HG03095 (cell line): ENCODE data around the gene PC.

Experiments
- ATAC-seq: cut with Tn5 transposase; IDR thresholded peaks from one replicate; pipeline ENCODE4 v1.9.1; 2021; ENCODE audit warnings: moderate library complexity; ENCODE audit not compliant: unreplicated experiment

The PC gene

GRCh38 chr11:66957971-66958231, 282 bp downstream of the PC start:
- peak; percentile 10 for ATAC-seq

- ATAC-seq: no peak
Measured at GRCh38 chr11:66956689-66957290, 1.4 kb downstream of the PC start.

- no peak for ATAC-seq
Measured at GRCh38 chr11:66953081-66953833, 4.9 kb downstream of the PC start.

GRCh38 chr11:66951927-66952337, 6.3 kb downstream of the PC start:
- ATAC-seq: no peak

GRCh38 chr11:66951135-66951534, 7.0 kb downstream of the PC start:
- ATAC-seq: no peak

GRCh38 chr11:66950112-66950535, 8.1 kb downstream of the PC start:
- ATAC-seq: no peak

DNA sequence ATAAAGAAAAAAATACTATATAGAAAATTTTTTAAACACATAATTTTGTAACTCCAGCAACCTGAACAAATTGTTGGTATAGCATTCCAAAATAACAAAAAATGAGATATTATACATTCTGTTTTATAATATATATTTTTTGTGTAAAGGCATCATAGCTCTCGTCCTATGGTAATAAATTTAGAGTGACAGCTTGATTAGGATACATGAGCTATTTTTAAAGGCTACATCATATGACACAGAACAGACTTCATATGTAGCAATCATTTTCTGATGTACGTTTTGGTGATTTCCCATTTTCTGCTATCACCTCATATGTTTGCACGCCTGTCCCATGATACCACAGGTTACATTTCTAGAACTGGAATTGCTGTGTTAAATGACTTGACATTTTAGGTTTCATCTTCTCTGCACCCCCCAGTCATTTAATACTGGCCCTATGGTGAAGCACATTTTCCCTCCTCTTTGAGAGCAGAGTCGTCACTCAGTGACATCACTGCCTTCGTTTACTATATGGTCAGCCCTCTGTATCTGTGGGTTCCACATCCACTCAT, 19.5 kb downstream of the PC start:
- ATAC-seq: no peak

DNA sequence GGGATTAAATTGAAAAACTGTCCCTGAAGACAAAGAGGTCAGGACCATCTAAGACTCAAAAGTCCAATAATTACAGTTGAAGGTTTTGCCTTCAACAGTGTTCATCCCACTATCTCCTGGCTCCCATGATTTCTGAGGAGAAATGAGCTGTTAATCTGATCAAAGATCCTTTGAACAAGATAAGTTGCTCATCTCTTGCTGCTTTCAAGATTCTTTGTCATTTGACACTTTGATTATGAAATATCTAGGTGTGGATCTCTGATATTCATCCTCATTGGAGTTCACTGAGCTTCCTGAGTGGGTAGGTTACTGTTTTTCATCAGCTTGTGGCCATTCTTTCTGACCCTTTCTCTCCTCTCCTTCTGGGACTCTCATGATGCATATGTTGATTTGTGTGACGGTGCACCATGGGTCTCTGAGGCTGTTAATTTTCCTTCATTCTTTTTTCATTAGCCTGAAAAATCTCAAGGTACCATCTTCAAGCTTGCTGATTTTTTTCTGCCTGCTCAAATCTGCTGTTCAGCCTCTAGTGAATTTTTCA, 20.9 kb downstream of the PC start:
- ATAC-seq: no peak

GRCh38 chr11:66936311-66936711, 21.9 kb downstream of the PC start:
- no peak for ATAC-seq

GRCh38 chr11:66934950-66935779, 23.0 kb downstream of the PC start:
- no peak for ATAC-seq

DNA sequence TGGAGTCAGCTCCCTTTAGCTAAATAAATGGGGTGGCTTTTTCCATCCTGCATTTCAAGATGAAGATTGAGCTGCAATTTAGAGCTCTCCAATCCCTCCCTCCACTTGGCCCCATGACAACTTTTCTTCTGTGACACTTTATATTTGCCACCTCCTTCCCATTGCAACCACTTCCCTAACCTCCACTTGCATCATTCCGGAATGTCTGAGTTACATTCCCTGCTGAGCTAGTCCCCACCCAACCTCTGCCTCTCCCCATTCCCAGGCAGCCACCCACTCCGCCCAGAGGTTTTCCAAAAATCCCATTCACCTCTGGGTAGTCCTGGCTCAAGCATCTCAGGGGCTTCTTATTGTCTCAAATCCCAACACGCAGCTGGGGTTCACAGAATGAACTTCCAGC, 24.7 kb downstream of the PC start:
- ATAC-seq: no peak

DNA sequence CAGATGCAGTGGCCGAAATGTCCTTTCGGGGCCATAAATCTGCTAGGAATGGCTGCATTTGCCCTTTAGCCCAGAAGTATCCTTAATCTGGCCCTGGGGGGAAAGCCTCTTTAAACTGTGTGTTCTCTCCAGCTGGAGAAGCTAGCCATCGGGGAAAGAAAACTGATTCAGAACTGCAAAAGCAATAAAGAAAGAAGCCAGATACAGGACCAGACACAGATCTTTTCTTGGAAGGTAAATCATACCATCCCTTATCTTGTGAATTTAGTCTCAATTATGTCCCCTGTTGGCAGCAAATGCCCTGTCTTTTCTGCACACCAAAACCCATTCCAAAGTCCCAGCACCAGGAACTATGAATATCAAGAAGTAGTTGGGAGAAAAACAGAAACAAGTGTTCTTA, 25.6 kb downstream of the PC start:
- no peak for ATAC-seq

GRCh38 chr11:66929753-66930152, 28.4 kb downstream of the PC start:
- ATAC-seq: no peak

- ATAC-seq: no peak
Measured at GRCh38 chr11:66924272-66924671, 33.9 kb downstream of the PC start.

DNA sequence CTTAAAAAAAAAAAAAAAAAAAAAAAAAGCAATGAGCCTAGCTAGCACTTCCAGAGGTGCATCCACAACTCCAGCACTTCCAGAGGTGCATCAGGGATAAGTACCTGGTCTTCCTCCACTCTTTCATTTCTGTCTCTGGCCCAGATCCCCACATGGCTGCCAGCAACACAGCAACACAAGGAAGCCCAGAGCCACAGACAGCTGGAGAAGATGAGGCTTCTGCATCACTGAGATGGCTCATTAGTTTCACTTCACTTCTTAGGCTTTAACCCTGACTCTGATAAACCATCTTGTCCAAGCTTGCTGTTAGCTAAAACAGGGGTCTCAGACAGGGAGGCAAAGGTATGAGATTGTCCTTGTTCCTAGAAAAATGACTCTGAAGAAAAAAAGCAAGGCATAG, 35.6 kb downstream of the PC start:
- ATAC-seq: no peak

- ATAC-seq: no peak
Measured at GRCh38 chr11:66920978-66921784, 37.0 kb downstream of the PC start.

- no peak for ATAC-seq
Measured at GRCh38 chr11:66919923-66920322, 38.3 kb downstream of the PC start.

DNA sequence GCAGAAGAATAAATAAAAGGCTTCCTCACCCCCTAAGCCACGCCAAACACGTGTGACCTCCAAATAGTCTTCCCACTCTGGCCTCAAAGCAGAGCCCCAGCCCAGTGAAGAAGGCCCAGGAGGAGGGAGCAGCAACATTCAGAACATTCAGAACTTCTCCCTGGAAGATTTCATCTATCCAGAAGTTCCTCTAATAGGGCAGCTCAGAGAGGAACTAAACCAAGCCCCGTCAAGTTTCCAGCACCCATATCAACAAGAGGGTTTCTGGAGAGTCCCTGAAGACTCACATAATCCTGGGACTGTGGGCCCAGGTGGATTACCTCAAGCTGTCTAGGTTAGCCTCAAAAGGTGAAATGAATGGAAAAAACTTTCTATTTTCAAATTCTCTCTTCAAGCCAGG, 39.4 kb downstream of the PC start:
- no peak for ATAC-seq

GRCh38 chr11:66915866-66916265, 42.3 kb downstream of the PC start:
- ATAC-seq: no peak

GRCh38 chr11:66915046-66915832, 42.9 kb downstream of the PC start:
- ATAC-seq: no peak
